HK-2 (cell line): ENCODE data around the gene ZNF200.

Experiments
- DNase-seq: peaks from one replicate; pipeline ENCODE4 v3.0.0-alpha.2; 2018; ENCODE audit not compliant: unreplicated experiment

ZNF200 gene

GRCh38 chr16:3175157-3176093 lies 59.5 kb downstream of the ZNF200 start:
- DNase-seq: peak; percentile 77

- DNase-seq: no peak
These were observed 60.3 kb downstream of the ZNF200 start for GRCh38 chr16:3174618-3175148.

GRCh38 chr16:3173892-3174617 lies 60.9 kb downstream of the ZNF200 start:
- peak; percentile 51 for DNase-seq
